HG03135 (cell line): ENCODE data around the gene DHRSX.
"Not testable (repeated sequence)": the region's sequence is repeated elsewhere in the genome, so short reads cannot be mapped to it uniquely, and the experiment has no call there.

Source experiments
- ATAC-seq: cut with Tn5 transposase; IDR thresholded peaks from one replicate; pipeline ENCODE4 v1.9.1; 2021; ENCODE audit warnings: mild to moderate bottlenecking, moderate library complexity; ENCODE audit not compliant: unreplicated experiment

The DHRSX gene

GRCh38 chrX:2457289-2458133 is 43.3 kb downstream of the DHRSX start:
- no peak for ATAC-seq

- not testable (repeated sequence) for ATAC-seq
Observed at GRCh38 chrX:2456091-2456490, 44.7 kb downstream of the DHRSX start.

GRCh38 chrX:2454620-2455019 is 46.2 kb downstream of the DHRSX start:
- ATAC-seq = not testable (repeated sequence)

GRCh38 chrX:2452799-2453198 is 48.0 kb downstream of the DHRSX start:
- ATAC-seq = no peak

DNA sequence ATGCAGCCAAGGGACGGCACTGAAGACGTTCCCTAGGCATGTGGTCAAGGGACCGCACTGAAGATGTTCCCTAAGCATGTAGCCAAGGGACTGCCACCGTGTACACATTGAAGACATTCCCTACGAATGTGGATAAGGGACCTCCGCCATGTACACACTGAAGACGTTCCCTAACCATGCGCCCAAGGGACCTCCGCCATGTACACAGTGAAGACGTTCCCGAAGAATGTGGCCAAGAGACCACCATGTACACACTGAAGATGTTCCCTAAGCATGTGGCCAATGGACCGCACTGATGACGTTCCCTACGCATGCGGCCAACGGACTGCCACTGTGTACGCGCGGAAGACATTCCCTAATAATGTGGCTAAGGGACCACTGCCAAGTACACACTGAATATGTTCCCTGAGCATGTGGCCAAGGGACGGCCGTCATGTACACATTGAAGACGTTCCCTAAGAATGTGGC is 48.4 kb downstream of the DHRSX start:
- ATAC-seq = no peak

DNA sequence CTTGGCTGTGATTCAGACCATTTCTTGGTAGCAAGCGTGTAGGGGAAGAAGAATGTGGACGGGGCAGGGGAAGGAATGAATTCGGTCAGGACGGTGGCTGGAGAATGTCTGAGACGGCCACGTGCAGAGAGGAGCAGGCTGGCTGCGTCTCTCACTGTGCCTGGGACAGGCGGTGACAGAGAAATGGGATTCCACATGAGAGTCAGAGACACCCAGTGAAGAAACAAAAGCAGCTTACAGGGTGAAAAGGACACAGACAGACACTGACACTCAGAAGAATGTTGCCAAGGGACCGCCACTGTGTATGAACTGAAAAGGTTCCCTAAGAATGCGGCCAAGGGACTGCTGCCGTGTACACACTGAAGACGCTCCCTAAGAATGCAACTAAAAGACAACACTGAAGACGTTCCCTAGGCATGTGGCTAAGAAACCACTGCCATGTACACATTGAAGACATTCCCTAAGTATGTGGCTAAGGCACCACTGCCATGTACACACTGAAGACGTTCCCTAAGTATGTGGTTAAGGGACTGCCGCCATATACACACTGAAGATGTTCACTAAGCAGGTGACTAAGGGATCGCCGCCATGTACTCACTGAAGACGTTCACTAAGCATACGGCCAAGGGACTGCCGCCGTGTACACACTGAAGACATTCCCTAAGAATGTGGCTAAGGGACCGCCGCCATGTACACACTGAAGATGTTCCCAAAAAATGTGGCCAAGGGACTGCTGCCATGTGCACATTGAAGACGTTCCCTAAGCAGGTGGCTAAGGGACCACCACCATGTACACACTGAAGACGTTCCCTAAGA is 49.1 kb downstream of the DHRSX start:
- ATAC-seq = no peak

DNA sequence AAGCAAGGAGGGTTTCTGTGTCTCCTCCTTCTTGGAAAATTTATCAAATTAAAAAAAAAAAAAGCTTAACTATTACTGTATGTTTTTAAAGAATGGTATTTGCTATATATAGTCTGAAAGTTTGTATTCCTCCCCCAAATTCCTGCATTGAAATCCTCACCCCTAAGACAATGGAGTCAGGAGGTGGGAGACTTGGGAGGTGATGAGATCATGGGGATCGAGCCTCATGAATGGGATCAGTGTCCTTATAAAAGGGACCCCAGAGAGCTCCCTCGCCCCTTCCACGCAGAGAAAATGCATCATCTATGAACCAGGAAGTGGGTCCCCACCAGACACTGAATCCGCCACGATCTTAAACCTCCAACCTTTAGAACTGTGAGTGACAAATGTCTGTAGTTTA is 50.1 kb downstream of the DHRSX start:
- ATAC-seq = no peak

- ATAC-seq = no peak
Observed at GRCh38 chrX:2449135-2449886, 51.5 kb downstream of the DHRSX start.

DNA sequence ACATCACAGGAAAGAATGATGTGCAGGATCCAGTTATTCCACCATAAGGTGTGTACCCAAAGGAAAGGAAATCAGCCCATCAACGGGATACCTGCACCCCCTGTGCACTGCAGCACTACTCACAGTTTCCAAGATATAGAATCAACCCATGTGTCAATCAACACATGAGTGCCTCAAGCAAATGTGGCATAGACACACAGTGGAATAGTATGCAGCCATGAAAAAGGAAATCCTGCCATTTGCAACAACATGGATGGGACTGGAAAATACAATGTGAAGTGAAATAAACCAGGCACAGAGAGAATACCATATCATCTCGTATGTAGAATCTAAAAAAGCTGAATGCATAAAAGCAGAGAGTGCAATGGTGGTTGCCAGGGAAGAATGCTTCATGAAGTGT is 53.3 kb downstream of the DHRSX start:
- no peak for ATAC-seq

GRCh38 chrX:2446815-2447214 is 54.0 kb downstream of the DHRSX start:
- ATAC-seq = no peak

DNA sequence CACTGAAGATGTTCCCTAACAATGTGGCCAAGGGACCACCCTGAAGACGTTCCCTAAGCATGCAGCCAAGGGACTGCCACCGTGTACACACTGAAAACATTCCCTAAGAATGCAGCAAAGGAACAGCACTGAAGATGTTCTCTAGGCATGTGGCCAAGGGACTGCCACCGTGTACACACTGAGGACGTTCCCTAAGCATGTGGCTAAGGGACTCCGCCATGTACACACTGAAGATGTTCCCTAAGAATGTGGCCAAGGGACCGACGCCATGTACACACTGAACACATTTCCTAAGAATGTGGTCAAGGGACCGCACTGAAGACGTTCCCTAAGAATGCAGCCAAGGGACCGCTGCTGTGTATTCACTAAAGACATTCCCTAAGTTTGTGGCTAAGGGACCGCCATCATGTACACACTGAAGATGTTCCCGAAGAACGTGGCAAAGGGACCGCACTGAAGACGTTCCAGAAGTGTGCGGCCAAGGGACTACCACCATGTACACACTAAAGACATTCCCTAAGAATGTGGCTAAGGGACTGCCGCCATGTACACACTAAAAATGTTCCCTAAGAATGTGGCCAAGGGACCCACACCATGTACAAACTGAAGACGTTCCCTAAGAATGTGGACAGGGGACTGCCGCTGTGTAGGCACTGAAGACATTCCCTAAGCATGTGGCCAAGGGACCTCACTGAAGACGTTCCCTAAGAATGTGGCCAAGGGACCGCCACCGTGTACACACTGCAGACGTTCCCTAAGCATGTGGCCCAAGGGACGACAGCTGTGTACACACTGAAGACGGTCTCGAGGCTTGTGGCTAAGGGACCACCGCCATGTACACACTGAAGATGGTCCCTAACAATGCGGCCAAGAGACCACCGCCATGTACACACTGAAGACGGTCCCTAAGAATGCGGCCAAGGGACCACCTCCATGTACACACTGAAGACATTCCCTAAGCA is 54.8 kb downstream of the DHRSX start:
- no peak for ATAC-seq

- ATAC-seq = no peak
Observed at GRCh38 chrX:2442694-2443093, 58.1 kb downstream of the DHRSX start.

DNA sequence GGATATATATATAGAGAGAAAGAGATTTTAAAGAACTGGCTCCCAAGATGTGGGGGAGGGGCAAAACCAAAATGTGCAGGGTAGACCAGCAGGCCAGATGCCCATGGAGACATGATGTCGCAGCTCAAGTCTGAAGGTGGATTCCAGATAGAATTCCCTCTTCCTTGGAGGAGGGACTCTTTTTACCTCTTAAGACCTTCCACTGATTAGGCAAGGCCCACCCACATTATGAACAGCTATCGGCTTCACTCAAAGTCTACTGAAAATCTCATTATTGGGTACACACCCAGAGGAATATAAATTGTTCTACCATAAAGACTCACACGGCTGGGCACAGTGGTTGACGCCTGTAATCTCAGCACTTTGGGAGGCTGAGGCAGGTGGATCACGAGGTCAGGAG is 59.3 kb downstream of the DHRSX start:
- ATAC-seq = no peak

DNA sequence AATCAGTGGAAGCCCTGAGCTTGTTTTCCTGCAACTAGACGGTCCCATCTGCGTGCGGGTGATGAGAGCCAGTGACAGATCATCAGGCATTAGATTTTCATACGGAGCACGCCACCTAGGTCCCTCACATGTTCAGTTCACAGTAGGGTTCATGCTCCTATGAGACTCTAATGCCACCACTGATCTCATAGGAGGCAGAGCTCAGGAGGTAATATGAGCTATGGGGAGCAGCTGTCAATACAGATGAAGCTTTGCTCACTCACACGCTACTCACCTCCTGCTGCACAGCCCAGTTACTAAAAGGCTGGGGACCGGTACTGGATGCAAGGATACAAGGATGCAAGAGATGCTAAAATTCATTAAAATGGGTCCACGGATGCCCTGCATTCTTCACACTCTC is 61.2 kb downstream of the DHRSX start:
- no peak for ATAC-seq

- ATAC-seq = no peak
Observed at GRCh38 chrX:2435465-2435864, 65.3 kb downstream of the DHRSX start.

- ATAC-seq = no peak
Observed at GRCh38 chrX:2434270-2435163, 66.3 kb downstream of the DHRSX start.

DNA sequence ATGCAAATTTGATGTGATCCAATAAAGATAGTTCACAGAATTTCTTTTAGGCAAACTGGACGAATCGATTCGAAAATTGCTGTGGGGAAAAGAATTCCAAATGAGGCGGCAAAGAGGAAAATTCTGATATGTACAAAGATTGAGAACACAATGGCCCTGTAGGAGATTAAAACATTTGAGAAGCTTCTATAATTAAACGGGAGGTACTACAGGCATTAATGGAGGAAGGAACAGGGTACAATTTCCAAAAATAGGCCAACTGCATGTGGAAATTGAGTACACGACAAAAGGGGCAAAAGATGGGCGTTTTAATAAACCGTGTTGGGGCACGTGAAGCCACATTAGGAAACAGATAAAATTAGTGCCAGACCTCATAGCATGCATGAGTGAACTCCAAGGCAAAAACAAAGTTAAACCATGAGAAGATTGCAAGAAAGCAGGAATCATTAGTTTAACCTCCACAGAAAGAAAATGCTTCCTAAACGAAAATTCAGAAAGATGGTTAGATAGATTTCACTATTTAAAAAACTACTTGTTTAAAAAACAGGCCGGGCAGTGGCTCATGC is 68.4 kb downstream of the DHRSX start:
- ATAC-seq = no peak

GRCh38 chrX:2430265-2430825 is 70.4 kb downstream of the DHRSX start:
- no peak for ATAC-seq
